ENCODE data around the gene PLA2G6.
"Not testable (repeated sequence)": the region's sequence is repeated elsewhere in the genome, so short reads cannot be mapped to it uniquely, and the experiment has no call there.

PLA2G6 gene

GRCh38 chr22:38081941-38082828, 99.4 kb downstream of the PLA2G6 start:
- DNase-seq = no peak

- no peak for DNase-seq
Observed at GRCh38 chr22:38081636-38081940, 100.0 kb downstream of the PLA2G6 start.

GRCh38 chr22:38080850-38081635, 100.6 kb downstream of the PLA2G6 start:
- DNase-seq = no peak

DNA sequence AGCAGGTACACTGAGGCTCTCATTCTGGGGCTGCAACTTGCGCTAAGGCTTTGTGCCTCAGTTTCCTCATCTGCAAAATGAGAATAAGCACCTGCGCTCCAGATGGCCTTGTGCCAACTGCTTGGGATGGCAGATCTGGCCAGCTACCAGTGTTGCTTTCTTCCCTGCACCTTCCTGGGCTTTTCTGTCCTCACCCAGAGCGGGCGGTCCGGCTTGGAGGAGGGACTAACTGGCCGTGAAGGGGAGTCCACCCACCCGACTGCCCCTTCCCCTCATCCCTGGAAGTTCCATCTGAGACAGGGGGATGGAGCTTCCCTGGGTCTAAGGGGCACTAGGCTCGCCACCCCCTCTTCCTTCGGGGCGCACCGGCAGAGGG, 101.2 kb downstream of the PLA2G6 start:
- no peak for DNase-seq

DNA sequence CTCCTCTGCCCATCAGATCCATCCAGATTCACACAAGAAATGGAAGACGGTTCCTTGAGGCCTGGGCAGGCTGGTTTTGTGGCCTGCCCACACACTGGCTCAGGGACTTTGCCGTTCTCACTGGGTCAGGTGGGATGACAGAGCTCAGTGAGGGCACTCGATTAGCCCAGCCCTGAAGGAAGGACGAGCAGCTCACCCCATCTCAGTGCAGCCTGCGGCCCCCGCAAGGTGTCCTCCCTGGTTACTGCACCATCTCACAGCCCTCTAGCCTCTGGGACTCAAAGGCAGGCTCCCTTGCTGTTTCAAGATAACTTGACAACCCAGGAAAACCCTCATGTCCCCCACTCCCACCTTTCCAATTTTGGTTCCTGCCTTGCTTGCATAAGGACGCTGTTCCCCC, 101.8 kb downstream of the PLA2G6 start:
- DNase-seq = no peak

- not testable (repeated sequence) for DNase-seq
Observed at GRCh38 chr22:38079208-38079607, 102.4 kb downstream of the PLA2G6 start.

DNA sequence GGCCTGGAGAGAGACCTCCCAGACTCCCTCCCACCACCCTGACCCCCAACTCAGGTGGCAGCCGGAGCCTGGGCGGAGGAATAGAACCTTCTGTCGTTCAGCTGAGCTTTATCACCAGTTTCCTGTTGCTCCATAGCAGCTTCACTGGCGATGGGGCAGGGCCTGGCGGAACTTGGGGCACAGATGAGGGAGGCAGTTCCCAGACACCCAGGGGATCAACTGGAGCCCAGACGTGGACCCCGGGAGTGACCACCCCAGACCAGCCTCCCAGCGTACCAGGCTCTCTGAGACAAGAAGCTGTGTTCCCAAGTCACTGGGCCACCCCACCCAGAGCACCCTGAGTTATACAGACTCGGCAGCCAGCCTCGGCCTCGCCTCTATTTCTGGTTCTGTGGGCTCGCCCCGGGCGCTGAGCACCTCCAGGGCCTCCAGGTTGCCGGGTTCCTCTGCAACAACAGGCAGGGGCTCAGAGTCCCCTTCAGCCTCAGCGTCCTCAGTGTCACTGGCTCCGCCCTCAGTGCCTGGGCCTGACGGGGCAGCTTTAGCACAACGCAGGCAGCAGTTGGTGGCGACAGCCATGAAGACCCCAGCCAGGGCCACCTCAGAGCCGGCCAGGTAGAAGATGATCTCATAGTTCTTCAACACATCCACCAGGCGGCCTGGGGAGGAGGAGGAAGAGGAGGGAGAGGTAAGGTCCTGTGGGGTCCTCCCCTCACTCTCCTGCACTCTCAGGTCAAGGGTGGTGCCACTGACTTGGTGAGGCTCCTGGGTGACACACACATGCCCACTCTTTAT, 103.4 kb downstream of the PLA2G6 start:
- no peak for DNase-seq

DNA sequence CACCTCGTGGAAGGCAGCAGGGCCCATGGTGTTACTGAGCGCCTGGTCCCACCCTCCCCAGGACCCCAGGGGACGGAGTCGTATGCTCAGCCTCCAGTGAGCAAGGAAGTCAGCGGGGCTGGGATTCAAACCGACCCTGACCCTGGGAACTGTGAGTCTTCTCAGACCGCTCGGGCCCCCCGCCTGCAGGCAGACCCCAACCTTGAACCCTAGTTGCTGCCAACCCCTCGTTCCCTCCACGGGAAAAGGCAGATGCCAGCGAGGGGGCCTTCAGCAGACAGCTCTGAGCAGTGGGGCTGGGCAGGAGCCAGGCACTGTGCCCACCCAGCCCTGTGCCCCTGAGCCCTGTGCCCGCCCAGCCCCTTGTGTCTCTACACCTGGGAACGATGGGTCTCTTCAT, 104.0 kb downstream of the PLA2G6 start:
- no peak for DNase-seq

DNA sequence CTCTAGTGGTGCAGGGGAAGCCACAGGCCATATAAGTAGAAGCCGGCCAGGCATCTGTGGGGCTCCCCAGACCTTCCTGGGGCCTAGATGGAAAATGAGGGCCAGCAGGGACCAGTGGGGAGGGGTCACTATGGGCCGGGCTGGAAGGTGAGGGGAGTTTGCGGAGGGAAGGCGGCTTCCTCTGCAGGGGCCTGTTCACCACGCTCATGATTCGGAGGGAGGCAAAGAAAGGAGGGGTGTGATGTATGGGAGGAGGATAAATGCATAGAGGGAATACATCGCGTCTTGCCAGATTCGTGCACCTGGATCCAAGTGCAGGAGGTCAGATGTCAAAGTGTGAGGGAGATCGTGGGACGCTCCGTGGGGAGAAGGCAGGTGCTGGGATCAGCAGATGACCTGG, 104.5 kb downstream of the PLA2G6 start:
- no peak for DNase-seq

- no peak for DNase-seq
Observed at GRCh38 chr22:38075961-38076360, 105.7 kb downstream of the PLA2G6 start.

DNA sequence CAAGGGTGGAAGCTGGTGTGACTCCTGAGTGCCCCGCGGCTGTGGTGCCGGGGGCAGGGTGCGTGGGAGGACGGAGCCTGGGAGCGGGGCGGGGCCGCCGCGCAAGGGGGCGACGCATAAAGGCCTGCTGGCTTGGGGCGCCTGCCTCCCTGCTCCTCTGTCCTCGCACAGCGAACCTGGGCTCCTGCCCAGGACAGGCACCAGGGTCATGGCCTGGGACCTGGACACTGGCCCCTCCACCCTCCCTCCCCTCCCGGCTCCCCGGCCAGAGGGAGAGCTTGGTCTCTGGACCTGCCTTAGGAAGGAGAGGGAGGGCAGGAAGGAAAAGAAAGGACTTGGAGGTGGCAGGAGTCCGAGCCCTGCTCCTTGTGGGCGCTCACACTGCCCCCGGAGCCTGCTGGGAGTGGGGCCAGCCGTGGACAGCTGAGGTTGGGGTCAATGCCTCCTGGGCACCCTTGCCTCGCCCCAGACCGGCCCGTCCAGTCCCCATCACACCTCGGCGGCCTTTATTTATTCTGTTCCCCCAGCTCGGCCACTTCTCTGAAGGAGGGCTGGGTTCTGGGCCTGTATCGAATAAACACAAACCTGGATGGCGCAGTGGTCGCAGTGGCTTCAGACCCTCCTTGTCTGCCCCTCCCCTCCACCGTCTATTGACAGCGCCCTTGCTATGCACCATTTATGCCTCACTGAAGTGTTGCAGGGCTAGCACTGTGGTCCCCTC, 106.4 kb downstream of the PLA2G6 start:
- DNase-seq = no peak

DNA sequence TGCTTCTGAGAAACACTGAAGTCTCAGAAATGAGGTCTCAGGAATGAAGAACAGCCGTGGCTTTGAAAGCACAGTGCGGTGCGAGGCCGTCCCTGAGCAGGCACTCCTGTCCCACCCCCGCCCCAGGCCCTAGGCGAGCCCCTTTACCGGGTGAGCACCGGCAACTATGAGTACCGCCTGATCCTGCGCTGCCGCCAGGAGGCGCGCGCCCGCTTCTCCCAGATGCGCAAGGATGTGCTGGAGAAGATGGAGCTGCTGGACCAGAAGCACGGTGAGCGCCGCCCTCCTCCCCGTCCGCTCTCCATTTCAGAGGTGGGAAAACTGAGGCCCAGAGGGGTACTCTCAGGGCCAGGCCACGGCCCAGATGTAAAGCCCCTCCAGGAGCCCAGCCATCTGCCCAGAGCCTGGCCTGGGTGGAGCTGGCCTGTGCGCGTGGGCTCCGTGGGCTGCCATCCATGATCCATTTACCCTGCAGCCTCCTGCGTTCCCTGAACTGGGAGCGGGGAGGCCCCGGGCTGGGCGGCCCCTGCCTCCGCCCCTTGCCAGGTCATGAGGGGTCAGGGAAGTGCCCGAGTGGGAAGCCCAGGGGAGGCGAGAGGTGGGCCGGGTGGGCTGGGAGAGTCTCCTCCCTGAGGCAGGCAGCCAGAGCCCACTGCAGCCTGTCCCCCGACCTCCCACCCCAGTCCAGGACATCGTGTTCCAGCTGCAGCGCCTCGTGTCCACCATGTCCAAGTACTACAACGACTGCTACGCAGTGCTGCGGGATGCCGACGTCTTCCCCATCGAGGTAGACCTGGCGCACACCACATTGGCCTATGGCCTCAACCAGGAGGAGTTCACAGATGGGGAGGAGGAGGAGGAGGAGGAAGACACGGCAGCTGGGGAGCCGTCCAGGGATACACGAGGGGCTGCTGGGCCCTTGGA, 107.2 kb downstream of the PLA2G6 start:
- no peak for DNase-seq

DNA sequence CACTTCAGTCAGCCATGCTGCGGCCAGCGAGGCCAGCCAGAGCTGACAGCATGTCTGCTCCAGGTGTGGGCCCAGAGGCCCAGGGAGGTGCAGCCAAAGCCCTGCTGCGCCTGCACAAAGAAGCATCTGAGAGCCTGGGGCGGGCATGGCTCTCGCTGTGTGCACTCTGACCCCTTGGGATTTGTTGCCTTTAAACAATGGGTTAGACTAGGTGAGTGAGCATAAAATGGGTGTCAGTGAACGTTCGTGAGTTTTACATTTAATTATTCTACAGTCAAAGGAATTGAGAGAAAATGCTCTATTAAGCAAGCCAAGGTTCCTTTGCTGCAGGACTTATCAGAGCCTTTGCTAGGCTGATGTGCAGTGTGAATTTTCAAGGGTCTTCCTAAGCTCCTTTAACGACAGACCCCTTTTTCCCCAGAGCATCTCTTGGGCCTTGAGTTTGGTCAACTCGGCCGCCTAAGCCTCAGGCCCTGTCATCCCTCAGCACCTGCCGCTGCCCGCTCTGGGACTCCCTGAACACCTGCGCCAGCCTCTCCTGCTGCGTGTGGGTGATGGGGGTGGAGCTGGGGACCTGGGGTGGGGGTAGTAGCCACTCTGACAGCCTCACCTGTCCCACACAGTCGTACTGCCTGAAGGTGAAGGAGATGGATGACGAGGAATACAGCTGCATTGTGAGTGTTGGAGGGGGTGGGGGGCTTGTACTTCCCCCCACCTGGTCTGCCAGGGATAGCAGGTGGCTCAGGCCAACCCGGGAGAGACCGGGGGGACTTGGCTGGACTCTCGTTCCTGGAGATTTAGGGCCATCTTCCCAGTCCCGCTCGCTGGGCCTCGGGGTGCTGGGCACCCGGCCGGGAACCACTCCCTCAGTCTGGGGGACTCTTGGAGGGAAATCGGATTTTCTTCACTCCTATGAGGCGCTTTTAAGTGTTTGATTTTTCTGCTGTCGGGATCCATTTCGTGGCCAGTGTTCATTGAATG, 108.2 kb downstream of the PLA2G6 start:
- no peak for DNase-seq

GRCh38 chr22:38072322-38073149, 109.1 kb downstream of the PLA2G6 start:
- no peak for DNase-seq

DNA sequence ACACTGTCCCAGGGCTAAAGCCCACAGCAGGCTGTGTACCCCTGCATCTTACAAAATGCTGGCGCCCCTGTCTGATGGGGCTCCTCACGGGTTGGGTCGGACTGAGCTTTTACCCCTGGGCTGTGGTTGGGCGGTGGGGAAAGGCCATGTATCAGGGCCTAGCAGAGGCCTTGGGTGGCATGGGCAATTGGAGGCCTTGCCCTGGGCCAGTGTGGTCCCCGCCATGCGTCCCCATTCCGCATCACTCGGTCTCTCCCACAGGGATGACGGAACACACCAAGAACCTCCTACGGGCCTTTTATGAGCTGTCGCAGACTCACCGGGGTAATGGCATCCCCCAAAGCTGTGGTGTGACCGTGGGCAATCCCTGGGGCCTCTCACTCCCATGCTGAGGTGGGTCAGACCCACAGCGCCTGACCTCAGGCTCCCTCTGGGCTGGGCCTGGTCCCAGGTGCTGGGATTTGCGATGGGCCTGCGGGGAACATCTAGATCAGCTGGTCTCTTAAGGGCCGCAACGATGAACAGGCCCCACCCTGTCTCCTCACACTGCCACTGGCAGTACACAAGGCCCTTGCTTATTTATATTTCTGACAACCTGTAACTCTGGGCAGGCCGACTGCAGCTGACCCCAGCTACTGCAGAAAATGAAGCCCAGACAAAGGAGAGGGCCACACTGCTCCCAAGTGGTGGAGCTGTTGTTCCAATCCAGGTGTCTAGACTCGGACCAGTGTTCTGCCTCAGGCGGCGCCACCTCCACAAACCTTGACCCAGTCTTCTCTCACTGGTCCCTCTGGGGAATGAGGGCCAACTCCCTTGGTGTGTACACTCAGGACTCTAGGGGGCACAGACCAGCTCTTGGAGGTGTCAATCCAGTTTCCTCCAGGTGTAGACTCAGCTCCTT, 110.0 kb downstream of the PLA2G6 start:
- DNase-seq = no peak

DNA sequence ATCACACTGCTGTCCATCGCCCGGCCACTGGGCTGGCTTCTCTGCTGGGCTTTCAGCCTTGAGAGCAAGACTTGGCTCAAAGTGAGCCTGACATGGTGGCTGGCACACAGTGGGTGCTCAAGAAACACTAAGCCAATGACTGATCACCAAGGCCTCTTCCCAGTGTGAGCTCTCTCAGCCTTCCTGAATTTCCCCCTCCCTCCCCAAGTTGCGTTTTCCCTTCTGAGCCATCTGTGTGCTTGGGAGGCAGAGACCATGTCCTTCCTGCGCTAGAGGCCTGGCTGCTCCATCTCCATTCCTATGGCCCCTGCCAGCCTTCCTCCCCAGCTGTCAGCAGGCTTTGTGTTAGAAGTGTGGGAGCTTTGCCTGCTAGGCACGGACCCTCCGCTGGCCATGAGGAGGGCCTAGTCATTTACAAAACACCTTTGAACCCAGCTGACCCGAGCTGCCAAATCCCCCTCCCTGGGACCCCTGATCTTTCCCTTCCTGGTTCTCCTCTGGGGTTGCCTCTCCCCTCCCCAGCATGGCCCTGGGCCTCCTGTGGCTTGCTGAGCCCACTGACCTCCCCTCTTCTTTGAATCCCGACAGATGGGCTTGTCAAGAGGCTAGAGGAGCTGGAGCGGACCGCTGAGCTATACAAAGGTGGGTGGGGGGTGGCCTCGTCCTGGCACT, 111.2 kb downstream of the PLA2G6 start:
- DNase-seq = no peak

GRCh38 chr22:38069372-38070249, 112.0 kb downstream of the PLA2G6 start:
- no peak for DNase-seq
